ENCODE data around the gene ASB2.

Gene ASB2

DNA sequence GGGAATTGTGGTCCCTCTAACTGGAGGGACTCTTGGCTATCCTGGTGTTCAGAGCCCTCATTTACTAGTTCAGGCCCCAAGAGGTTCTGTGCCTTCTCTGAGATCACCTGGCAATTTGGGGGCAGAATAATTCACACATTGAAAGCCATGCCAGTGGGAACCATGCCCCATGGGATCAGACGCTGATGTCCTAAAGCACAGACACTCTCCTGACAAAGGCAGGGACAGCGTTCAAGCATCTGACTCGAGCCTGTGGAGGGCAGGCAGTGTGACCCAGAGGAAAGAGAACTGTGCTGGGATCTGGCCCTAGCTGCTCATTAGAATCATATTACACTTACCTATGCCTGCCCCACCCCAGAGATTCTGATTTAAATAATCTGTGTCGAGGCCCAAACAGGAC, 2.4 kb upstream of the ASB2 start:
- no peak for DNase-seq

DNA sequence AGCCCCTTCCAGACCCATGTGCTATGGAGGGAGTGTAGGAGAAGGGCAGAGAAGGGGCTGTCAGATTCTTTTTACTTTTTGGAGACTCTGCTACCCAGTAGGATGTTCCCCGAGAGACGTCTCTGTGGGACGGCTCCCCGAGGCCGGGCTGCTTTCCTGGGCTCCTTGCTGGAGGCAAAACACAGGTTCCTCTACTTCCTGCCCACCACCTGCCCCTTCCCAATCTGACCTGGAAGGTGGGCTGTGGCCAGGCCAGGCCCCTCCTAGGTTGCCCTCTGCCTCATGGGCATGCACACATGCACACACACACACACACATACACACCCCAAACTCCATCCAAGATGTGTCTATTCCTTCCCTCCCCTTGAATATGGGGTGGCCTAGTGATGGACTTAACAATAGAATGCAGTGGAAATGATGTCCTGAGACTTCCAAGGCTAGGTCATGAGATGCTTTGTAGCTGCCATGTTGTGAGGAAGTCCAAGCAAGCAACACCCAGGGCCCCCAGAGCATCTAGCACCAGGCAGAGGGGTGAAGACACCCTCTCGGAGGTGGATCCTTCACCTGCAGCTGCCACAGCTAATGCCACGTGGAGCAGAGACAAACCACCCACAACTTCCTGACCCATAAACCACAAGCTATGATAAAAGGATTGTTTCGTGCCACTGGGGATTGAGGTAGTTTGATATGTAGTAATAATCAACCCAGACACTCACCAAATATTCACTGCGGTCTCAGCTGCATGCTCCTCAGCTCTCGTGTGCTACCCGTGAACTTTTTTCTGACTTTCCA, 1.6 kb upstream of the ASB2 start:
- peak; percentile 28 to 95 (median 53) for DNase-seq

DNA sequence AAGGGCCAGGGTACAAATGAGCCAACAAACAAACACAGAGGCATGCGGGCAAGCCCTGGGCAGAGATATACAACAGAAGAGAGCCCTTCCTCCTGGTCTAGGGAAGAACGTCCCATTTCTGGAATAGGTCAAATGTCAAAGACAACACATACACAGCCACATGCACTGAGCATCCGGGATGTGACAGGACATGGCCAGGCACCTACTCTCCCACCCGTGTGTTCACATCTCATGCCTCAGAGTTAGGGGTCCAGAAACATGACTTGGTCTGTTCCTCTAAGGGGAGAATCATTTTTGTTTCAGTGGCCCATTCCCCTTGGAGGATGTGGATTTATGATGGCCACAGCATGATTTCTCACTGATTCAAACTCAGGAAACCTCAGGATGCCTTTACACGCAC, 801 bp upstream of the ASB2 start:
- no peak for DNase-seq

DNA sequence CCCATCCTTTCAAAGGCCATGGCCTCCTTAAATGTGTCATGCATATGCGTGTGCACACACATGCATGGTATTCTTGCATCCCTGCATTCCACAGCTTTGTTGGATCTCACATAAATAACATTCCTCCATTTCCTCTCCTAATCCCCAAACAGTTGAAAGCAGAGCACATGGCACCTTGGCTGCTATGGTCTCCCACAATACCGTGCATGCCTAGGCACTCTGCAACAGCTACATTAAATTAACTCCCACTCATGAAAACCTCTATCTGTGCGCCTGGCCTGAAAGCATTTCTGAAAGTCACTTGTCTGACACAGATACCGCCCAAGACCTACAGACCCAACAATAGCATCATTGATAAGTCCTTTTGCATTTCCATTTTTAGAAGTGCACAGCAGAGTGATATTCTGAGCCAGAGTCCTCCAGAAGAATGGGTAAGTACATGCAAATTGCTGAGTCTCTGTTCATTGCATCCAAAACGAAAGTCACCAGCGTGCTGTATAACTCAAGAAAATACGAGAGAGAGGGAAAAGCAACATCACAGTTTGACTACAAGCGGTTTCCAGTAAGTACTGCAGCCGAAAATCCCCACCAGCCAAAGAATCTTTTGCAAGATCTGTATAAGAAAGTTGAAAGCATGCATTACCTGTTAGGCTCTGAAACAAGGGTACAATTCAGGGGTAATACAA, 436 bp downstream of the ASB2 start:
- DNase-seq = peak in 1 of 5 donors; percentile 84

DNA sequence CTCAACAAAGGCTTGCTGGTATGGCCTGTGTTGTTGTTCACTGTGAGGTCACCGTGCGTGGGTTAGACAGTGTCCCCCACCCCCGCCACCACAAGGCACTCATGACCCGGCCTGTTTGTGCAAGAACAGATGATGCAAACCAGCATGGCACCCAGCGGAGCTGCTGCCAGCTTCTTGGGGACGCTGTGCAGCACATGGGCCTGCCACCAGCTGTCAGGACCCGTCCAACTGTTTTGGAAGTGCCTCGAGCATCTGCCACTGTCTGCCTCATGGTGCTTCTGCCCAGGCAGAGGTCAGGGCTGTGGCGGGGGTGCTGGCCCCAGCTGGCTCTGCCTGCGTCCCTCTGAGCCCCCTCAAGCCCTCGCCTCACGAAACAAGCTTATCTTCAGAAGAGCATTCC, 1.5 kb downstream of the ASB2 start:
- no peak for DNase-seq

DNA sequence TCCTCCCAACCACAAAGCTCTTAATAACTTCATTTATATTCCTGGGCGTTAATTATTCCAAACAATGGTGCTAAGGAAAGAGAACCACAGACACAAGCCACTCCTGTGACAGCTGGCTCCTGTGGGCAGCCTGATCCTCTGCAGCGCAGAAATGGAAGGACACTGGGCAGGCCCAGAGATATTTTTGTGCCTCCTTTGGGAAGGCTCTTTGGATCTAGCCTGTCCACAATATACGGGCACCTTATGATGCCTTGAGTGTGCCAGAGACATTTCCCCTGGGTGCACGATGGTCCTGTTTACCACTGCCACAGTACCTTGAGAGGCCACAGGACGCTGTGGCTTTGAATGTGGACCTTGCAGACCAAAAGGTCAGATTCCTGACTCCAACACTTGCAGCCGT, 2.1 kb downstream of the ASB2 start:
- DNase-seq = no peak

DNA sequence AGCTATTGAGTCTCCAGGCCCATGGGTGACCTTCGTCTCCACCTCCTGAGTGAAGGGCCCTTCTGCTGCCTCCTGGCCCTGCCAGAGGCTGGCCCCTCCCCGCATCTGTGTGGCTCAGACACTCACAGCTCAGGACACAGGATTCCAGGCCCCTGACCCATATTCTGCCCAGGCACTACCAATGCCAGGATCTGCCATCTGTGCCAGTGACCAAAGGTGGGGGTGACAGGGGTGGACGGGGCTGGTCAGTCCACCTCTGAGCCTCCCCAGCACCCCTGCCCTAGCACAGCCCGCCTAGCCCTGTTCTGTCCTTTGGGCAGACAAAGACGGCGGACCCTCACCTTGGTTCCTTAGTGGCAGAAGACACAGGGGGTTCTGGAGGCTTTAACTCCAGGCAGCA, 2.8 kb downstream of the ASB2 start:
- DNase-seq = no peak

DNA sequence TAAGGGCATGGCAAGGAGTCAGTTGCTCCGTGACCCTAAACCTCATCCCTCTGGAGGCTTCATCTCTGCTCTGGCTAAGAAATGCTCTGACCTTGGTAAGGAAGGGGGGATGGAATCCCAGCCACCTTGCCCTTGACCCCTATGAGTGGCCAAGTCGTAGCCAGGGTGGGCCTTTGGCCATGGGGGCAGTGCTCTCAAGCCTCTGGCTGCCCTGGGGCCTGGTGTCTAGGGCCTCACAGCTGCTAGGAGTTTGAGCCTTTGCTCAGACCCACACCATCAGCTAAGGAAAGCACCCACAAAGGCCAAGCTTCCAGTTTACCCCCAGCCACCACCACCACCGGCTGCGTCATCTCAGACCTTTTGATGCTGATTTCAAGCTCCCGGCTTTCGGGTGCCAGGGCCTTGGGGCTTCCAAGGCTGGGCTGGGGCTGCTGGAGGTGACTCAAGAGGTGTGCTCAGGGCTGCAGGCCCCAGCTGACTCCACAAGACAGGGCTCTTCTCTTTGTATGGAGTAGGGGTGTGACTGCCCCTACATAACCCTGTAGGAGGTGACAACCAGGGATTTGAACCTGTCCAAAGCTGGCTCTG, 3.7 kb downstream of the ASB2 start:
- peak in 1 of 5 donors; percentile 64 for DNase-seq

DNA sequence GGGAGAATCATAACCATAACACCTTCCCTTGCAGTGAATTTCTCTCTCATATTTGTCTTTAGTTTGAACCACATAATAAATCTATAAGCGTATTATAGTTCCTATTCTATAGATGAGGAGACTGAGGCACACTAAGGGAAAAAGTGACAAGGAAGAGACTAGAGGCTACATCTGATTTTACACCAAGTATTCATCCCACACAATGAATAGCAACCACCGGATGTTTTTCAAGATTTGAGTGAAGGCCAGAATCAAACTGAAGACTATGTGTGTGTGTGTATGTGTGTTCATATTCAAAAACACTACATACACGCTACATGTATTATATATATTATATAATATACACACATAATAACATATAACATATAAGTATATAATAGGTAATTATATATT, 4.7 kb downstream of the ASB2 start:
- peak in 1 of 5 donors; percentile 71 for DNase-seq

DNA sequence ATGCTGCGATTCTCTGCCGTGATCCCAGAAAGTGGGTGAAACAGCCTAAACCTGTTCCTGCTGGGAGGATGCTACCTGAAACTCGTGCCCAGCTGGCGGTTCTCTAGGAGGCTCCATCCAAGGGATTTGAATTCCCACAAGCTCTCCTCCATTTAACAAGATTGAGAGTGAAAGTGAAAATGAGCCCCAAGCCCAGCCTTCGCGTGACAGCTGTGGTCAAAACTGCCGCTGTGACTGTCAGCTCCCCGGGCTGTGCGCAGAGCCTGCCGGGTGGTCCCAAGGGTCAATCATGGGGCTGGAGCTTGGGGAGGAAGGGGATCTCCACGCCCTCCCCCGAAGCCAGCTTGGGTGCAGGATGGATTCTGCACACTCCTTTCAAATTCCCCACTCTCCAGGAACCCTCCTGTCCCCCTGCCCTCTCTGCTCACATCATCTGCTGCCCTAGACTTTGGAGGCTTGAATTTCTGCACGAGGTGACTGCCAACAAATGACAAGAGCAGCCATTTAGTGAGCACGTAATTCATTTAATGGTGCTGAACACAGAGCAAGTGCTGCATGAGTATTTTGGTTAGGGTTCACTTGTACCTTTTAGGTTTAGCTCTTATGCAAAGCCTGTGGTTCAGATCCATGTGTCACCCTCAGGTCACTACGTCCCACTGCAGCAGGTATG, 5.3 kb downstream of the ASB2 start:
- peak in 3 of 5 donors; percentile 20 to 80 (median 22) for DNase-seq

DNA sequence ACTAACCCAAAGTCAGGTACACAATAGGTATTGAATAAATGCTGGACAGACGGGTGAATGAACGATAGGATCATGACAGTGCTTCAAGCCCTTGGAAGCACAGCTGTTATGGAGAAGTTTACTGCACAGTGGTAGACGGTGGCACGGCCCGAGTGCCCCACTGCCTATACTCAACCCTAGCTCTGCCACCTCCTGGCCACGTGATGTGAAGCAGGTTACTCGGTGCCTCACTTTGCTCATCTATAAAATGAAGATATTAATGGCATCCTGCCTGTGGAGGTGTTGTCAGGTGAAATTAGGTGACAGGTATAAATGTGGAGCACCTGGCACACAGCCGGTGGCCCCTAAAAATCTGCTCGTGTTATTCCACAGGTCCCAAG, 5.8 kb downstream of the ASB2 start:
- peak; percentile 43 to 83 (median 57) for DNase-seq

DNA sequence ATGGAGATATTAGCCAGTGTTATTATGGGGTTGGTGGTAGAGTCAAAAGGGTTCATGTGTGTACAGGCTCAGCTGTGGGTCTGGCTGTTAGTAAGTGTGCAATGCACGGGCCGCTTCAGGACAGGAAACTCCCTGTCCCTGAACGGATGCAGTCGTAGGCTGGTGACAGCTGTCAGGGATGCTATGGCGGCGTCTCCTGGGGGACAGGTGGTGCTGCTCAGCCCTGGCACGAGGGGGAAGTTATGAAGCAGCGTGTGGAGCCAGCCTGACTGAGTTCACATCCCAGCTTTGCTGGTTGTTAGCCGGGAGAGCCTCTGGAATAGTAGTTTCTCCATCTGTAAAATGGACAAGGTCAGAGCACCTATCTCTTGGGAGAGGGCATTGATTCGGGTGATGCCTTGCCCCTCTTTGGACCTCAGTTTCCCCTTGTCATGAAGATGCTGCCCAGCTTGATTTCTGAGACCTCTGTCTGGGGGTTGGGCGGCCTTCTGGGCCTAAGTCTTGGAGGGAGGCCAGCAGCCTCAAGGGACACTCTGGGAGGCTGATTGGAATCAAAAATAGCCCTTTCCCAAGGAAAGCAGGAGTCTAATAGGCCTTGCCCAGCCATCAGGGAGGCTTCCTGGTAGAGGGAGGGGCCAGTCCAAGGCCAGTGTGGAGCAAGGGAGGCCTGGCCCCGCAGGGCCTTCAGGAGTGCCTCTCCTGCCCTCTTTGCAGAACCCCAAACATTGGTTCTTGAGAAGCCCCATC, 7.1 kb downstream of the ASB2 start:
- DNase-seq = no peak

DNA sequence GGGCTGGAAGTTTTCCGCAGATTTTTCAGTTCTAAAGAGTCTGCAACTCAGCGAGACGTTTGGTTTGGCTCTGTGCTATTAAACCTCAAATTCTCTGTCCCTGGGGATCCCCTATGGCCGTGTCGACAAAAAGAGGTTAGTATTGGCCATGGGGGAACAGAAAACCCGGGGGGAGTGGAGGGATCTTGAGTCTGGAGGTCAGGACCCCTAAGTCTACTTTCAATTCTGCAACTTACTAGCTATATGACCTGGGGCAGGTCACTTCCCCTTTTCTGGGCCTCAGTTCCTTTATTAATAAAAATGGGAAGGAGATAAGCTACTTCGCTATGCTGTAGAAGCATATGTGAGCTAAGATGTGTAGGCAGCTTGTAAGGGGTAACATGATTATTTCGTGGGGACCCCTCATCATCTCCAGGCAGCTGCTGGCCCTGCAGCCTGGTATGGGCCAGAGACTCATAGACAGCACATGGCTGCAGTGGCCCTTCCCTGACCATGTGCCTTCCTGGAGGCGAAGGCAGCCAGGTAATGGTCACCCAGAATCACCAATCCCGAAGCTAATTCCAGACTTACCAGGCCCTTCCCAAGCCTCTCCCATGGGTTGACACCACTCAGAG, 8.6 kb downstream of the ASB2 start:
- DNase-seq = no peak

DNA sequence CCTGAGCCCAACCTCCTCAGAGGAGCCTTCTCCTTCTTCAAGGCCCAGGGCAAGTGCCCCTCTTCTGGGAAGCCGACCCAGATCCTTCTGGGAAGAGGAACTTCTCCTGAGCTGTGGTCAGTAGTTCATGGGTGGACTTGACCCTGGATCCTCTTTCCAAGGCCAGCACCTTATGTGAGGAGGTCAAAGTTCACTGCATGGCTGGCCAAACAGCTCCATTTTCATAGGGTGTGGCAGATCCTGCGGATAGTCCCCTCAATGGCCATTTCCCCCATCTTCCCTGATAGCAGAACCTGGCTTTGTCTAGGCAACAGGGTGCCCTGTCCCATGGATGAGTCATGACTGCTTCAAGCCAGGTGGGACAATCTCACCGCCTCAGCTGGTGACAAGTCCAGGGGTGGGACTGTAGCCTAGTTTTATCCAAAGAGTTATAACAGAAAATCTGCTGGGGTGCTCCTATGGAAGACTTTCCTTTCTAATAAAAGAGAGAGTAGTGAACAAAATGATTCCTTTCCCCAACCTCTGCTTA, 10.4 kb downstream of the ASB2 start:
- no peak for DNase-seq

DNA sequence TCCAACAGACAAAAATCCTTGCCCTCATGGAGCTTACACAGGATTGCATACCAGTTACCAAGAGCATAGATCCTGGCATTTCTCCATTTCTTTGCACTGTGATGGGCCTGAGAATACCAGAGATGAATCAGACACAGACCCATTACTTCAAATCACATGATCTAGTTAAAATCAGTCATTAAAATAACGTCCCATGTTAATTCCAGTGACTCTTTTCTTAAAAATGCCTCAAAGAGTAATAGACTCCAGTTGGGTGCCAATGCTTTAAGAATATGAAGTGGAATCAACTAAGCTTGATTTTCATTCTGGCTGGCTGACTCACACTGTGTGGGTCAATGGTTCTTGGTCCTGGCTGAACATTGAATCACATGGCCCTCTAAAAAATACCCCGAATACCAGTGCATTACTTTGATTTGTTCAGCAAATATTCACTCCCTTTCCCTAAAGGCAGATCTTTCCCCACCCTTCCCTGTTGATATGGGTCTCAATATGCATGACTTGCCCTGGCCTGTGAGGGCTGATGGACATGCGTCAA, 11.0 kb downstream of the ASB2 start:
- no peak for DNase-seq

DNA sequence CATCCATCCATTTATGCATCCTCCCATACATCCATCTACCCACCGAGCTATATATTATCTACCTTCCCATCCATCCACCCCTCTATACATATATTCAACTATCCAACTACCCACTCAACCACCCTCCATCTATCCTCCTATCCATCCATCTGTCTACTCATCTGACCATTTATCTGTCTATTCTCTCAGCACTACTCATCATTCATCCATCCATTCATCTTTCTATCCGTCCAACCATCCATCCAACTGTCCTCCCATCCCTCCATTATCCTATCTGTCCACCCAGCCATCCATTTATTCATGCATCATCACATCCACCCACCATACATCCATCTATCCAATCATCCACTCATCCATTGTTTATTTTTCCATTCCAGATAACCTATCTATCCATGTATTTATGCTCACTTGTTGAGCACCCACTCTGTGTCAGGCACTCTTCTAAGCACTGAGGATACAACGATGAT, 11.5 kb downstream of the ASB2 start:
- no peak for DNase-seq

DNA sequence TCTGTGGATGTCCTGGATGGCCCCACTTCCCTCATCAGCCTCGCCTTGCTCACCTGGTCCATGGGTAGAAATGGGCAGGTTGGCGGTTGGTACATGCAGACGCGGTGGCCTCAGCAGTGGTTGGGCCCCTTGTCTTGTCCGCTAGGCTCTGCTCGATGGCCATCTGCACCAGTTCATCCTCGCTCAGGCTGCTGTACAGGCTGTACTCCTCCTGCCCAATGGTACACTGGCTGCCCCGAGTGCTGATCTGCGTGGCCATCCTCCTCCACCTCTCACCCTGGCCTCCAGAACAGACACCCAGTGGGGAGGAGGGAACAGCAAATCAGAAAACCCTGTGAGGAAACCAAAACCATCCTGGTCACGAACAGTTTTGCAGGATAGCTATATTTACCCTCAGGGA, 12.1 kb downstream of the ASB2 start:
- no peak for DNase-seq

DNA sequence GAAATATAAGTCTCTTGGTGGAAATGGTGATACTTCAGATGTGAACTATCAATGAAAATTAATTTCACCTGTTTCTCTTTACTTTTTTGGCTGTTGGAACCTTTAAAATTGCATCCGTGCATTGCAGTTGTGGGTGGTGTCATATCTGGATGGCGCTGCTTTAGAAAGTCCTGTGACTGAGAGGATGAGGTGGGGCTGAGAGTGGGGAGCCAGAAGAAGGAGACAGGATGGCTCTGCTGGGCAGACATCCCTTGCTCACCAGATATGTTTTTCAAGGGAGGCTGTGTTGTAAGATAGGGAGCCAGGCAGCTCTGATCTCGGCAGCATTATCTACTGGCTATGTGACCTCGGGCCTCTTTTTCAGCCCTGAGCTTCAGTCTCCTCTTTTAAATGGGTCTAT, 12.7 kb downstream of the ASB2 start:
- DNase-seq = peak in 1 of 5 donors; percentile 65

DNA sequence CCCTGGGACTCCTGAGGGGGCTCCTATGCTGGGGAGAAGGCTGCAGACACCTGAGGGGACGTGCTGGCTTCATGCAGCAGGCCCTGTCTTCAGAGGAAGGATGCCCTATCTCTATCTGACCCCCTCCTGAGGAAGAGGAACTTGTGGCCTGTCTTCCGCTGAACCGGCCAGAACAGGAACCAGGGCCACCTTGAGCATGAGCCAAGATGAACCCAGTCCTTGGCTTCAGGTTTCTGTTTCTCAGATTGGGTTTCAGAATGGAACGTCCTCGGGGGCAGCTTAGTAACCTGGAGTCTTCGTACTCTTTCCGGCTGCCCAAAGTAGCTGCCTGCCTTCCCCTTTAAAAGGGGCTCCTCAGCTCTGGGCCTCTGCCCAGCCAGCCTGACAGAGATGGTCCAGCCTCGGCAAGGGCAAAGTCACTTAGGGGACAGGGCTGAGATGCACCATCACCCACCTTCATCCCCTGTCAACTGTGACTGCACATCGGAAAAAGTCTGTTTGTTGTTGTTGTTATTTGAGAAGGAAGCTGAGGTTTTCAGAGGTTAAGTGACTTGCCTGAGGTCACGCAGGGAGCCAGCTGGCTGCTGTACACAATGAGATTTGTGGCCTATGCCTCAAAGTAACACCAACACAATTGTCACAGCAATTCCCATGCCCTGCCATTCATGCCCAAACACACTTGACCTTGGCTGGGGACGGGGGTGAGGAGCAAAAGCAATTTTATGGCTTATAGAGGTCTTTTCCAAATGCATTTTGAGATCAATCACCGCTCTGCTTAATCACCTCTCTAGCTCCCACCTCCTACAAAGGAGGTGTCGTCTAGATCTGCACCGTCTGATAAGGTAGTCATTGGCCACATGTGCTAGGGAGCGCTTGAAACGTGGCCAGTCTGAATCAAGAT, 13.4 kb downstream of the ASB2 start:
- peak in 3 of 5 donors; percentile 39 to 93 (median 49) for DNase-seq

DNA sequence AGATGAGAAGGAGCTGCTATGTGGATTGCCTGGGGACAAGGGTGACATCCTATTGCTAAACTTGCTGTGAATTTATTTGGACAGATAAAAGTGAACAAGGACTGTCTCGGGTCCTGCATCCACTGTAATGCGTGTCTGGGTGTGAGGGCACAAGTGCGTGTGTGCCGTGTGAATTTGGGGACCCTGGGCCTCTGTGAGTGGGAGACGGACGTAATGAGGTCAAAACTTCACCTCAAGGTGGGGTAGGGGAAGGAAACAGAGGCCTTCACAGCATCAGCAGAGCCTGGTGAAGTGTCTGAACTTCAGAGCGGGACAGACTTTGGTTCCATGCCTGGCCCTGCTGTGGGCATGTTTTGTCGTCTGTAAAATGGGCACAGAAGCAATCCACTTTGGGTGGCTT, 14.8 kb downstream of the ASB2 start:
- DNase-seq = no peak

Measured in T-helper 1 cell (primary cell).